Natural killer cell (primary cell): Measurements from ENCODE around the gene MEIOSIN. TPM values are rescaled to one million over a fixed set of nuclear protein-coding genes. Genes with fewer than 3 reads are reported as not detected.
"Not testable (repeated sequence)": the region's sequence is repeated elsewhere in the genome, so short reads cannot be mapped to it uniquely, and the experiment has no call there.

ENCODE experiments used
- ATAC-seq, 3 donors: fragments of 150-1000 bp in 2 of 3; fragments of 200-7000 bp in 1 of 3; cut with Tn5 transposase; 1 replicate in 1 of 3; 2 replicates in 2 of 3; pipeline ENCODE4 v1.10.0; 2021; ENCODE audit warnings: mild to moderate bottlenecking in 2 of 3, moderate library complexity in 2 of 3
- DNase-seq, 2 donors: peaks; one replicate each; pipeline versions ENCODE4 v3.0.0 to v3.0.0-alpha.2; 2013 to 2021; ENCODE audit warnings: mixed read lengths in 1 of 2
- H3K27ac ChIP-seq: one replicate; pipeline ENCODE4 v1.5.1; 2013; ENCODE audit warnings: mild to moderate bottlenecking, low read length
- H3K27me3 ChIP-seq: one replicate; pipeline ENCODE4 v1.6.1; 2013; ENCODE audit warnings: low read length; ENCODE audit not compliant: control insufficient read depth, insufficient read depth
- H3K36me3 ChIP-seq: one replicate; pipeline ENCODE4 v1.6.1; 2013; ENCODE audit warnings: low read length; ENCODE audit not compliant: control insufficient read depth, insufficient read depth
- H3K4me1 ChIP-seq: one replicate; pipeline ENCODE4 v1.6.1; 2013; ENCODE audit warnings: low read length; ENCODE audit not compliant: control insufficient read depth, insufficient read depth
- H3K4me3 ChIP-seq: one replicate; pipeline ENCODE4 v1.5.1; 2013; ENCODE audit warnings: low read length
- H3K9me3 ChIP-seq: one replicate; pipeline ENCODE4 v1.6.1; 2013; ENCODE audit warnings: low read length; ENCODE audit not compliant: control insufficient read depth, insufficient read depth
- H3K27ac Mint-ChIP-seq, 2 donors: one replicate each; pipeline ENCODE4 v1.8.0; 2022; ENCODE audit warnings: mild to moderate bottlenecking in 2 of 2, mixed read lengths in 2 of 2, moderate library complexity in 1 of 2
- H3K27me3 Mint-ChIP-seq, 2 donors: one replicate each; pipeline ENCODE4 v1.8.0; 2022; ENCODE audit warnings: low read depth in 2 of 2, mixed read lengths in 2 of 2
- H3K36me3 Mint-ChIP-seq: one replicate; pipeline ENCODE4 v1.8.0; 2022; ENCODE audit warnings: mixed read lengths
- H3K4me1 Mint-ChIP-seq, 2 donors: one replicate each; pipeline ENCODE4 v1.8.0; 2022; ENCODE audit warnings: mixed read lengths in 2 of 2
- H3K4me3 Mint-ChIP-seq: one replicate; pipeline ENCODE4 v1.8.0; 2022; ENCODE audit warnings: mild to moderate bottlenecking, moderate library complexity, mixed read lengths
- H3K9me3 Mint-ChIP-seq, 2 donors: one replicate each; pipeline ENCODE4 v1.8.0; 2022; ENCODE audit warnings: mixed read lengths in 2 of 2
- WGBS: methylation state at CpG from one replicate; pipeline ENCODE4 v1.1.7; 2013; ENCODE audit warnings: missing lambda C conversion rate; ENCODE audit not compliant: insufficient coverage; 5-methylcytosine and 5-hydroxymethylcytosine counted together
- intact Hi-C: fragments of 100-400 bp; cut with micrococcal nuclease; formaldehyde crosslinking; loops from one replicate; pipeline ENCODE4 v1.14.2; 2022
- total RNA-seq, 4 donors: library from RNA; stranded (reverse); fragments of 120-200 nt in 1 of 4; gene quantifications; one replicate each; pipeline versions ENCODE4 v1.2.3 to v1.2.4, GENCODE V29; 2013 to 2022
- TF ChIP-seq, protein P1 (sequence below): fragments of 200-600 bp; IDR thresholded peaks from one replicate; pipeline ENCODE4 v1.8.0; 2022; ENCODE audit warnings: antibody characterized with exemption

MEIOSIN gene
- not detected for total RNA-seq
- total RNA-seq (2013), result not detected

- TF ChIP-seq, protein P1, sequence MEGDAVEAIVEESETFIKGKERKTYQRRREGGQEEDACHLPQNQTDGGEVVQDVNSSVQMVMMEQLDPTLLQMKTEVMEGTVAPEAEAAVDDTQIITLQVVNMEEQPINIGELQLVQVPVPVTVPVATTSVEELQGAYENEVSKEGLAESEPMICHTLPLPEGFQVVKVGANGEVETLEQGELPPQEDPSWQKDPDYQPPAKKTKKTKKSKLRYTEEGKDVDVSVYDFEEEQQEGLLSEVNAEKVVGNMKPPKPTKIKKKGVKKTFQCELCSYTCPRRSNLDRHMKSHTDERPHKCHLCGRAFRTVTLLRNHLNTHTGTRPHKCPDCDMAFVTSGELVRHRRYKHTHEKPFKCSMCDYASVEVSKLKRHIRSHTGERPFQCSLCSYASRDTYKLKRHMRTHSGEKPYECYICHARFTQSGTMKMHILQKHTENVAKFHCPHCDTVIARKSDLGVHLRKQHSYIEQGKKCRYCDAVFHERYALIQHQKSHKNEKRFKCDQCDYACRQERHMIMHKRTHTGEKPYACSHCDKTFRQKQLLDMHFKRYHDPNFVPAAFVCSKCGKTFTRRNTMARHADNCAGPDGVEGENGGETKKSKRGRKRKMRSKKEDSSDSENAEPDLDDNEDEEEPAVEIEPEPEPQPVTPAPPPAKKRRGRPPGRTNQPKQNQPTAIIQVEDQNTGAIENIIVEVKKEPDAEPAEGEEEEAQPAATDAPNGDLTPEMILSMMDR, result no peak
- H3K27me3 ChIP-seq, result no peaks in the 10 kb centered on the region
- H3K9me3 ChIP-seq, result no peaks in the 10 kb centered on the region
- intact Hi-C loops, result no loop called here
- peak within 1 kb of the TSS; percentile 13 for H3K4me3 Mint-ChIP-seq
- H3K27me3 Mint-ChIP-seq, result no peaks in the 10 kb centered on the region
- no peak for ATAC-seq
- no peaks in the 10 kb centered on the region for H3K9me3 Mint-ChIP-seq
- H3K4me1 Mint-ChIP-seq, result peaks cover 20 to 23% of the 10 kb centered on the region in 2 donors
- no peak within 1 kb of the TSS for H3K4me3 ChIP-seq
- 94% methylated on average over 59 of the region's 59 CpGs for WGBS
- peaks cover 20% of the 10 kb centered on the region for H3K4me1 ChIP-seq
- no peak within 1 kb of the TSS for H3K27ac Mint-ChIP-seq
- DNase-seq, result no peak
- no peak within 1 kb of the TSS for H3K27ac ChIP-seq
- H3K36me3 Mint-ChIP-seq, result no peaks in the 10 kb centered on the region
- no peaks in the 10 kb centered on the region for H3K36me3 ChIP-seq
Observed at GRCh38 chr19:45733160-45733810, at the start of gene MEIOSIN. TSS of gene MEIOSIN (plus strand) at chr19:45733439. CDS start at chr19:45735377, 1,938 bp downstream.

DNA sequence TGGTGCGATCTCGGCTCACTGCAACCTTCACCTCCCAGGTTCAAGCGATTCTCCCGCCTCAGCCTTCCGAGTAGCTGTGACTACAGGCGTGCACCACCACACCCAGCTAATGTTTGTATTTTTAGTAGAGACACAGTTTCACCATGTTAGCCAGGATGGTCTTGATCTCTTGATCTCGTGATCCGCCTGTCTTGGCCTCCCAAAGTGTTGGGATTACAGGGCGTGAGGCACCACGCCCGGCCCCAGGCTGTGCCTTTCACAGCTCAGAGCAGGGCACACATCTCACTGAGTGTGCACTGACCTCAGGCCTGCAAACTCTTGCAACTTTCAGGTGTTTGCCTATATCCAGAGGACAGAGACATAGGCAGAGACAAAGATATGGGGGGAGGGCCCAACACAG lies 48.2 kb upstream of the MEIOSIN start:
- H3K27ac ChIP-seq, H3K9me3 ChIP-seq, H3K36me3 Mint-ChIP-seq, H3K27ac Mint-ChIP-seq, H3K27me3 ChIP-seq, H3K4me3 Mint-ChIP-seq, DNase-seq, intact Hi-C loops, ATAC-seq, H3K4me3 ChIP-seq, H3K27me3 Mint-ChIP-seq, H3K9me3 Mint-ChIP-seq: not testable (repeated sequence)
- WGBS, result 92% methylated on average over 11 of the region's 11 CpGs
- peaks cover 12% of the 10 kb centered on the region for H3K4me1 ChIP-seq
- peaks cover 26% of the 10 kb centered on the region for H3K36me3 ChIP-seq
- peaks cover 11 to 15% of the 10 kb centered on the region in 2 donors for H3K4me1 Mint-ChIP-seq

DNA sequence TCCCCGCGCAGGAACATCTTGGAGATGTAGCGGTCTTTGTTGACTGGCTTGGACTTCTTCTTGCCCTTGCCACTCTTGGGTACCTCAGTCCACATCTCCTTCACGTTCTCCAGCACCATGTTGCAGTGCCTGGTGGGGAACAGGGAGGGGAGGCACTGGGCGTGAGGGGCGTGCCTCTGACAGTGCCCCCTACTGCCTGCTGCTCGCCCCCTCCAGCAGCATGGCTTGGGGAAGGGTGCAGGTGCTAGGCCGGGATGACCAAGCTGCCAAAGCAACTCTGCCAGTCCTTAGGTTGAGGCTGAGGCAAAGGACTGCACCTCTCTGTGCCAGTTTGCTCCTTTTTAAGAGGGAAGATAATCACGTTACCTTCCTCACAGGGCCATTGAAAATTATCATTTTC lies 45.6 kb upstream of the MEIOSIN start:
- no peak overlapping the region for H3K4me3 Mint-ChIP-seq
- Histone ChIP-seq H3K36me3 (peaks cover 26% of the 10 kb centered on the region), H3K9me3 (no peaks in the 10 kb centered on the region), H3K27me3 (no peaks in the 10 kb centered on the region), H3K27ac (no peak overlapping the region), H3K4me1 (peaks cover 11% of the 10 kb centered on the region), H3K4me3 (no peak overlapping the region)
- no peak overlapping the region for H3K27ac Mint-ChIP-seq
- H3K4me1 Mint-ChIP-seq, result peaks cover 11 to 13% of the 10 kb centered on the region in 2 donors
- intact Hi-C loops, result no loop called here
- DNase-seq (no peak), ATAC-seq (no peak)
- H3K36me3 Mint-ChIP-seq, result no peaks in the 10 kb centered on the region
- no peaks in the 10 kb centered on the region for H3K9me3 Mint-ChIP-seq
- no peaks in the 10 kb centered on the region for H3K27me3 Mint-ChIP-seq
- 97% methylated on average over 9 of the region's 9 CpGs for WGBS
- TF ChIP-seq, protein P1, result no peak

DNA sequence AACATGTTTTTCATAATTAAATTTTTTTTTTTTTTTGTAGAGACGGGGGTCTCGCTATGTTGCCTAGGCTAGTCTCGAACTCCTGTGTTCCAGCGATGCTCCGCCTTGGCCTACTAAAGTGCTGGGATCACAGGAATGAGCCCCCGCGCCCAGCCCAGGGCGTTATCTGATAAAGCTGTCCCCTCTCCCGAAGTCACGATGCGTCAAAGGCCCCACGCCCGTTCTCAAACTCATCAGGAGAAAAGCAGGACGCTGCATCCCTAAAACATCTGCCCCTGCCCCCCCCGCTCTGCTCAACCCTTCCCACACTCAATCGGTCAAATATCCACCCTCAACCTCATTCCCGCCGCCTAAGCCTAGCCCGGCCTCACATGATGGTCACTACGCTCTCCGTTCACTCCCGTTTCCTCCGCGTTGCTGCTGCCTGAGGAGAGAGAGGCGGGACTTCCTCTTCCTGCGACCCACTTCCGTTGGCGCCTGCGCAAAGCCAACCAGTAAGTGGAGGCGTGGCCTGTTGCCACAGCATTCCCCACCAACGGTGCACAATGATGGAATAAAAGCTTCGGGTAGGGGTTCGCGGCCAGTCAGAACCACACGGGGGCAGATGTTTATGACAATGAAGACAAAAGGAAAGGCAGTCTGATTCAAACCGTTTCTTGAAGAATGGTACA lies 41.6 kb upstream of the MEIOSIN start, which contains the start of gene SNRPD2:
Gene SNRPD2, minus strand, starts transcription at position 438 of the 671 bp plus-strand sequence. Its CDS starts 65 bp downstream, at position 373.
- no peaks in the 10 kb centered on the region for H3K9me3 ChIP-seq
- Mint-ChIP-seq H3K9me3 (no peaks in the 10 kb centered on the region), H3K4me1 (peaks cover 17 to 22% of the 10 kb centered on the region in 2 donors), H3K27me3 (no peaks in the 10 kb centered on the region), H3K36me3 (no peaks in the 10 kb centered on the region), H3K27ac (peak within 1 kb of the TSS; percentile 91 to 95), H3K4me3 (peak within 1 kb of the TSS; percentile 98)
- peaks cover 21% of the 10 kb centered on the region for H3K36me3 ChIP-seq
- TF ChIP-seq, protein P1, result no peak
- peak within 1 kb of the TSS; percentile 95 for H3K27ac ChIP-seq
- H3K27me3 ChIP-seq, result no peaks in the 10 kb centered on the region
- DNase-seq (peak; percentile 93 to 97), ATAC-seq (peak; percentile 60 to 75 (median 61))
- intact Hi-C loops, result loop anchor here (1.0 to 5.0 kb wide), 7 partner anchors 24 to 269 kb away; partner anchors contain the start of genes ERCC1, FBXO46 and OPA3
- peaks cover 22% of the 10 kb centered on the region for H3K4me1 ChIP-seq
- WGBS, result under 1% methylated on average over 36 of the region's 36 CpGs
- peak within 1 kb of the TSS; percentile 60 for H3K4me3 ChIP-seq
